Neural cell (in vitro differentiated cells): Measurements from ENCODE around the gene UTP15. TPM values are rescaled to one million over a fixed set of nuclear protein-coding genes. Genes with fewer than 3 reads are reported as not detected.

ENCODE experiments used
- H2AFZ ChIP-seq: fragments of 200-600, 300-800 bp; sonication (generic), shearing (Covaris generic); 2 replicates; pipeline ENCODE4 v1.6.0; 2014; ENCODE audit warnings: low read depth, mild to moderate bottlenecking, antibody characterized with exemption, low read length, moderate library complexity
- H3F3A ChIP-seq: fragments of 200-600 bp; shearing (Covaris generic); 2 replicates; pipeline ENCODE4 v1.6.1; 2016; ENCODE audit warnings: mild to moderate bottlenecking, moderate library complexity, mixed read lengths, antibody characterized with exemption, low read length; ENCODE audit not compliant: insufficient read depth, poor library complexity, severe bottlenecking
- H3K27ac ChIP-seq: fragments of 200-600, 300-800 bp; sonication (generic), shearing (Covaris generic); 2 replicates; pipeline ENCODE4 v1.5.1; 2014; ENCODE audit warnings: mild to moderate bottlenecking, low read length, moderate library complexity
- H3K27me3 ChIP-seq: fragments of 300-800, 200-600 bp; sonication (generic), shearing (Covaris generic); 2 replicates; pipeline ENCODE4 v1.6.0; 2014; ENCODE audit warnings: mild to moderate bottlenecking, low read depth, low read length, moderate library complexity; ENCODE audit not compliant: insufficient read depth
- H3K36me3 ChIP-seq: fragments of 300-800, 200-600 bp; sonication (generic), shearing (Covaris generic); 2 replicates; pipeline ENCODE4 v1.5.1; 2014; ENCODE audit warnings: mild to moderate bottlenecking, antibody characterized with exemption, low read length, moderate library complexity; ENCODE audit not compliant: insufficient read depth
- H3K4me2 ChIP-seq: fragments of 300-800, 200-600 bp; sonication (generic), shearing (Covaris generic); 2 replicates; pipeline ENCODE4 v1.6.0; 2014; ENCODE audit warnings: mild to moderate bottlenecking, low read length
- H3K4me3 ChIP-seq: fragments of 300-800, 200-600 bp; sonication (generic), shearing (Covaris generic); 2 replicates; pipeline ENCODE4 v1.5.1; 2014; ENCODE audit warnings: mild to moderate bottlenecking, low read length, moderate library complexity
- H3K79me2 ChIP-seq: fragments of 200-600 bp; shearing (Covaris generic); replicated peaks from 2 replicates; pipeline ENCODE4 v1.6.0; 2014; ENCODE audit warnings: mild to moderate bottlenecking, low read length, moderate library complexity; ENCODE audit not compliant: insufficient read depth
- H3K9ac ChIP-seq: fragments of 300-800, 200-600 bp; sonication (generic), shearing (Covaris generic); 2 replicates; pipeline ENCODE4 v1.6.1; 2016; ENCODE audit warnings: mild to moderate bottlenecking, low read length, mixed read lengths
- H3K9me2 ChIP-seq: fragments of 200-600 bp; shearing (Covaris generic); 2 replicates; pipeline ENCODE4 v1.6.1; 2016; ENCODE audit warnings: mild to moderate bottlenecking, low read length, mixed read lengths; ENCODE audit not compliant: insufficient read depth
- H3K9me3 ChIP-seq: fragments of 200-600, 300-800 bp; sonication (generic), shearing (Covaris generic); 2 replicates; pipeline ENCODE4 v1.6.1; 2016; ENCODE audit warnings: mild to moderate bottlenecking, mixed run types, low read length, moderate library complexity, mixed read lengths
- H4K20me1 ChIP-seq: fragments of 200-600 bp; shearing (Covaris generic); 2 replicates; pipeline ENCODE4 v1.6.1; 2016; ENCODE audit warnings: mild to moderate bottlenecking, mixed run types; ENCODE audit not compliant: insufficient read depth
- CTCF ChIP-seq: fragments of 450-650 bp; IDR thresholded peaks from 2 replicates; pipeline ENCODE4 v1.5.1; 2014; ENCODE audit warnings: antibody characterized with exemption, mild to moderate bottlenecking, moderate library complexity; ENCODE audit not compliant: poor library complexity, severe bottlenecking
- MXI1 ChIP-seq: fragments of 450-650 bp; conservative IDR thresholded peaks from 2 replicates; pipeline ENCODE4 v1.6.1; 2014; ENCODE audit warnings: antibody characterized with exemption, mild to moderate bottlenecking; ENCODE audit not compliant: poor library complexity, severe bottlenecking
- POLR2AphosphoS5 ChIP-seq: IDR thresholded peaks from 2 replicates; pipeline ENCODE4 v1.6.1; 2012
- REST ChIP-seq: IDR thresholded peaks from 2 replicates; pipeline ENCODE4 v1.6.1; 2012; ENCODE audit warnings: borderline replicate concordance
- SMC3 ChIP-seq: fragments of 450-650 bp; conservative IDR thresholded peaks from 2 replicates; pipeline ENCODE4 v1.6.1; 2014; ENCODE audit warnings: antibody characterized with exemption, mild to moderate bottlenecking, moderate library complexity; ENCODE audit not compliant: poor library complexity
- polyA plus RNA-seq: library from polyadenylated mRNA; depleted of rRNA; stranded (reverse); fragments of >200 nt; gene quantifications from 2 replicates; pipeline ENCODE4 v1.2.3, GENCODE V29; 2014

Gene UTP15
- polyA plus RNA-seq, 1 donor from 2014 or later, result 18.1 TPM

DNA sequence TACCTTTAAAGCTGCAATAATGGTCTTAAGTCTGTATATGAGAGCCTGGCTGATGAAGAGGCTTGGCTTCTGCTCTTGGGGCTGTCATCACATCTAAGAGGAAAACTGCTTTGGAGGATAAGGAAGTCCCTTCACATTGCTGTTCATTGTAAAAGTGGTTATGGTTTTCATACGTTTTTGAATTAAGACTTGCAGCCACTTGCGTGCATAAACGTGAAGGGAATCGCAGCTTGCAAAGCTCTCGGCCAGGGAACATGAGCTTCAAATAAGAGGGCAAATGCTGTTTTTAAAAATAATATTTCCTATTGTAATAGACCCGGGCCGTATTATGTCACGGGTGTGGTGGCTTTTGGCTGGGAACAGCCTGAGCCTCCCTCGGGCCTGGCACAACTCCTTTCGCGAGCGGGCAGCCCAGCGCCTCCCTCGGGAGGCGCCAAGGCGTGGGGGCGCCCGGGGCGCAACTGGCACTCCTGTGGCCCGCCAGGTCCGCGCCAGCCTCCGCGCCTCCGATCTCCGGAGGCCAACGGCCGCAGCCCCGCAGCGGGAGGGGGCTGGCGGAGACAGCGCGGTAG lies 59.9 kb downstream of the UTP15 start:
- TF ChIP-seq POLR2AphosphoS5, result no peak
- H3K9ac ChIP-seq, result no peak overlapping the region
- H3K9me3 ChIP-seq, result no peaks in the 10 kb centered on the region
- H3K9me2 ChIP-seq, result no peaks in the 10 kb centered on the region
- no peaks in the 10 kb centered on the region for H4K20me1 ChIP-seq
- peak overlapping the region; percentile 79 for H3K4me3 ChIP-seq
- H3F3A ChIP-seq, result no peaks in the 10 kb centered on the region
- H3K4me2 ChIP-seq, result no peak overlapping the region
- no peaks in the 10 kb centered on the region for H3K36me3 ChIP-seq
- H3K27me3 ChIP-seq, result peaks cover 28% of the 10 kb centered on the region
- no peak overlapping the region for H3K27ac ChIP-seq
- H3K79me2 ChIP-seq, result no peaks in the 10 kb centered on the region
- H2AFZ ChIP-seq, result no peak overlapping the region

DNA sequence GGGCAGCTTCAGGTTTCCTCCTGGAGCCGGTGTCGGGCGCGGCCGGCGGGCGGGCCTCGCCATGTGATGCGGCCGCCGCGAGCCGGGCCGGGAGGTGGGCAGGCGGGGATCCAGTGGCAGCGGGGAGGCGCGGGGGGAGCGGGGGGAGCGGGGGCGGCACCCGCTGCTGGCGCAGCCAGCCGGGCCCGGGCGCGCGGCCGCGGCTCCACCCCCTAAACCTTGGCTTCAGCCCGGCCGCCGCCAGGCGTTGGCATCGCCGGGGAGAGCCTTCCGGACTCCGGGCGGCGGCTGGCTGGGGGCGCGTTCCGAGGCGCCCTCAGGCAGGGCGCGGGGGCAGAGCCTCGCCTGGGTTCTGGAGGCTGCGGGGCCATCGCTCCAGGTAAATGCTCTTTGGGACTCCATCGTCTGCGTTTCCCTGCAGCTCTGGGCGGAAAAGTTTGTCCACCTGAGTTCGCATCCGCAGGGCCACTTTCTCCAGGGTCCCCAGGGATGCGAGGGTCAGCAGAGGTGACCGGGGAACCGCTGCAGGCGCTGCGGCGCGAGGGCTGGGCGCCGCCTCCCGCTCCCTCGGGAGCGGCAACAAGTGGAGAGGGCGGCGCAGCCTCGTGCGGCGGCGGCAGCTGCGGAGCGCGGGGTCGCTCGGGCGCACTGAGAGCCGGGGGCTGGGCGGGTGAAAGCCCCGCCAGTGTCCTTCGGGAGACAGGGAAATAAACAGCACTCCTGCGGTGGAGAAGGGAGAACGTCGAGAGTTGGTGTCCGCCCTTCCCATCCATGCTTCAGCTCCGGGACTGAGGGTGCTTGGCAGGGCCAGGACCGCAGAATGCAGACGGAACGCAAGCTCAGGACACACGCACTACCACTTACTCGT lies 60.6 kb downstream of the UTP15 start, which contains the start of gene ARHGEF28:
Gene ARHGEF28, plus strand, starts transcription at position 253 of the 868 bp plus-strand sequence. CDS start 58,656 bp downstream, outside the sequence.
- Histone ChIP-seq H3K9ac (no peak within 1 kb of the TSS), H3K79me2 (no peaks in the 10 kb centered on the region)

DNA sequence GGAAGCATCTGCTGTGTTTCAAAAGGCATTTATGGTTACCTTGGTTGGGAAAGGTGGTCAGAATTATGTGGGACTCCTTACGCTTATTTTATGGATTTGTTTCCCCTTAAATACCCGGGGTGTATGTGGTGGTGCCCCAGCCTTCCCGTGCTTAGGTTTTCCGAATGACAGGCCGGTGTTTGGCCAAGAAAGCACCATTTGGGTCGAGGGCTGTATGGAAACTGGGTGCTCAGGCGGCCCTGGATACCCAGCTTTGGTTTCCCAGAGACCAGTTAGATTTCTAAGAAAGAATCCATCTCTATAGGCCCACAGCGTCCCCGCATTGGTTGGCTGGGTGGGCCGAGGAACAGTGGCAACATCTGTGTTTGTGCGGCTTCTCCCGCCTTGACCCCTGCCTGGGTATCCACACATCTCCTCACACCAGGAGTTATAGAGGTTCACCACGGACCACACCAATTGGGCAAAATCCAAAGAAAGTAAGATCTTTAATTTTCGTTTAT lies 61.3 kb downstream of the UTP15 start:
- Histone ChIP-seq H3K9me2 (no peaks in the 10 kb centered on the region), H3K27me3 (peaks cover 31% of the 10 kb centered on the region), H4K20me1 (no peaks in the 10 kb centered on the region), H3K4me3 (peak overlapping the region; percentile 79), H3K4me2 (peak overlapping the region; percentile 52), H3K9me3 (no peaks in the 10 kb centered on the region), H3K36me3 (no peaks in the 10 kb centered on the region), H3F3A (no peaks in the 10 kb centered on the region), H3K9ac (no peak overlapping the region), H3K79me2 (no peaks in the 10 kb centered on the region), H2AFZ (no peak overlapping the region), H3K27ac (no peak overlapping the region)
- TF ChIP-seq CTCF (no peak), SMC3 (no peak), POLR2AphosphoS5 (no peak)

More for the DNA sequence above, 60.6 kb downstream of the UTP15 start, which contains the start of gene ARHGEF28:
- H4K20me1 ChIP-seq, result no peaks in the 10 kb centered on the region
- H3K9me3 ChIP-seq, result no peaks in the 10 kb centered on the region
- no peaks in the 10 kb centered on the region for H3K36me3 ChIP-seq
- TF ChIP-seq MXI1 (peak; percentile 28), REST (no peak), POLR2AphosphoS5 (peak; percentile 25)
- H3K4me2 ChIP-seq, result peak within 1 kb of the TSS; percentile 52
- H3K9me2 ChIP-seq, result no peaks in the 10 kb centered on the region
- no peak within 1 kb of the TSS for H2AFZ ChIP-seq
- no peak within 1 kb of the TSS for H3K27ac ChIP-seq
- peaks cover 31% of the 10 kb centered on the region for H3K27me3 ChIP-seq
- H3K4me3 ChIP-seq, result peak within 1 kb of the TSS; percentile 79
- H3F3A ChIP-seq, result no peaks in the 10 kb centered on the region
